ENCODE results near the gene SS18L1.

- TF ChIP-seq, protein P1, sequence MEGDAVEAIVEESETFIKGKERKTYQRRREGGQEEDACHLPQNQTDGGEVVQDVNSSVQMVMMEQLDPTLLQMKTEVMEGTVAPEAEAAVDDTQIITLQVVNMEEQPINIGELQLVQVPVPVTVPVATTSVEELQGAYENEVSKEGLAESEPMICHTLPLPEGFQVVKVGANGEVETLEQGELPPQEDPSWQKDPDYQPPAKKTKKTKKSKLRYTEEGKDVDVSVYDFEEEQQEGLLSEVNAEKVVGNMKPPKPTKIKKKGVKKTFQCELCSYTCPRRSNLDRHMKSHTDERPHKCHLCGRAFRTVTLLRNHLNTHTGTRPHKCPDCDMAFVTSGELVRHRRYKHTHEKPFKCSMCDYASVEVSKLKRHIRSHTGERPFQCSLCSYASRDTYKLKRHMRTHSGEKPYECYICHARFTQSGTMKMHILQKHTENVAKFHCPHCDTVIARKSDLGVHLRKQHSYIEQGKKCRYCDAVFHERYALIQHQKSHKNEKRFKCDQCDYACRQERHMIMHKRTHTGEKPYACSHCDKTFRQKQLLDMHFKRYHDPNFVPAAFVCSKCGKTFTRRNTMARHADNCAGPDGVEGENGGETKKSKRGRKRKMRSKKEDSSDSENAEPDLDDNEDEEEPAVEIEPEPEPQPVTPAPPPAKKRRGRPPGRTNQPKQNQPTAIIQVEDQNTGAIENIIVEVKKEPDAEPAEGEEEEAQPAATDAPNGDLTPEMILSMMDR (IDR thresholded peaks at IDR 0.05) = no peak
- no peak for TF ChIP-seq POLR2A (IDR thresholded peaks at IDR 0.05)
Measured at GRCh38 chr20:62200491-62201172, 57.1 kb downstream of the SS18L1 start.

Measured in right lobe of liver (tissue), 4 donors.